Central memory CD8-positive, alpha-beta T cell (primary cell): ENCODE results near the gene RPL21.
A peak's percentile ranks its signal among the peaks of the same experiment; 100 is the strongest.

ENCODE experiments used
- ATAC-seq: fragments of 150-1000 bp; cut with Tn5 transposase; replicated peaks from 2 replicates; pipeline ENCODE4 v1.10.0; 2022; ENCODE audit warnings: mild to moderate bottlenecking, moderate FRiP score, moderate number of reproducible peaks; ENCODE audit not compliant: poor library complexity, severe bottlenecking; ENCODE audit errors: extremely low read depth
- DNase-seq, 2 donors: peaks; one replicate each; pipeline ENCODE4 v3.0.0; 2021; ENCODE audit warnings: low spot score in 2 of 2
- H3K27ac Mint-ChIP-seq: one replicate; pipeline ENCODE4 v1.8.0; 2022; ENCODE audit warnings: low read depth, mild to moderate bottlenecking, moderate library complexity, mixed read lengths
- H3K27me3 Mint-ChIP-seq: one replicate; pipeline ENCODE4 v1.8.0; 2022; ENCODE audit warnings: mixed read lengths
- H3K36me3 Mint-ChIP-seq: one replicate; pipeline ENCODE4 v1.8.0; 2022; ENCODE audit warnings: mild to moderate bottlenecking, moderate library complexity, mixed read lengths; ENCODE audit not compliant: insufficient read depth
- H3K4me1 Mint-ChIP-seq: one replicate; pipeline ENCODE4 v1.8.0; 2022; ENCODE audit warnings: mixed read lengths
- H3K4me3 Mint-ChIP-seq: one replicate; pipeline ENCODE4 v1.8.0; 2022; ENCODE audit warnings: mild to moderate bottlenecking, moderate library complexity, mixed read lengths
- H3K9me3 Mint-ChIP-seq: one replicate; pipeline ENCODE4 v1.8.0; 2022; ENCODE audit warnings: mixed read lengths

Gene RPL21

GRCh38 chr13:27228131-27228530 is 23.2 kb upstream of the RPL21 start:
- ATAC-seq: no peak
- Mint-ChIP-seq H3K4me3 (no peak overlapping the region), H3K9me3 (no peaks in the 10 kb centered on the region), H3K27me3 (peaks cover 47% of the 10 kb centered on the region), H3K36me3 (no peaks in the 10 kb centered on the region), H3K27ac (no peak overlapping the region), H3K4me1 (no peaks in the 10 kb centered on the region)
- no peak for DNase-seq

- Mint-ChIP-seq H3K4me3 (no peak overlapping the region), H3K36me3 (no peaks in the 10 kb centered on the region), H3K27ac (no peak overlapping the region), H3K27me3 (peaks cover 33% of the 10 kb centered on the region), H3K9me3 (no peaks in the 10 kb centered on the region), H3K4me1 (no peaks in the 10 kb centered on the region)
- no peak for DNase-seq
- ATAC-seq: no peak
Observed at GRCh38 chr13:27229642-27230041, 21.7 kb upstream of the RPL21 start.

GRCh38 chr13:27233964-27234363 is 17.4 kb upstream of the RPL21 start:
- Mint-ChIP-seq H3K9me3 (no peaks in the 10 kb centered on the region), H3K27me3 (no peaks in the 10 kb centered on the region), H3K4me3 (no peak overlapping the region), H3K4me1 (no peaks in the 10 kb centered on the region), H3K27ac (no peak overlapping the region), H3K36me3 (no peaks in the 10 kb centered on the region)
- ATAC-seq (no peak), DNase-seq (no peak)

GRCh38 chr13:27236478-27236877 is 14.9 kb upstream of the RPL21 start:
- Mint-ChIP-seq H3K27ac (no peak overlapping the region), H3K4me1 (no peaks in the 10 kb centered on the region), H3K4me3 (no peak overlapping the region), H3K9me3 (no peaks in the 10 kb centered on the region), H3K36me3 (no peaks in the 10 kb centered on the region), H3K27me3 (no peaks in the 10 kb centered on the region)
- ATAC-seq (no peak), DNase-seq (no peak)

- Mint-ChIP-seq H3K4me3 (no peak overlapping the region), H3K9me3 (no peaks in the 10 kb centered on the region), H3K36me3 (peaks cover 4% of the 10 kb centered on the region), H3K27ac (no peak overlapping the region), H3K27me3 (no peaks in the 10 kb centered on the region), H3K4me1 (no peaks in the 10 kb centered on the region)
- ATAC-seq (no peak), DNase-seq (no peak)
Observed at GRCh38 chr13:27242702-27243101, 8.7 kb upstream of the RPL21 start.

DNA sequence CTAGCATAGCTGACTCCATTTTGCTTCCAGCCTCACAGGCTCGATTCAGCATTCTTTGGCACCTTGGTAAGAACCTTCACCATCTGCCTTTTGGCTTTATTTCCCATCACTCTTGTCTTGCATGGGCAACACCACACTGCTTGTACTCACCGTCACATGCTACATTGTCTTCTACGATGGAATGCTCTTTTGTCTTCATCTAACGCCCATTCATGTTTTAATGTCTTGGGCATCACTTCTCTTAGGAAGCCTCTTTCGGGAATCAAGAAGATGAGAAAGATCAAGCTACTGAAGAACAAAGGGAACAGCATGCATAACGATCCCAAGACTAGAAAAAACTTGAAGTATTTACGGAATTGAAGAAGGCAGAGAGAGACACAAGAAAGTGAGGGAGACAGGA is 5.7 kb upstream of the RPL21 start:
- Mint-ChIP-seq H3K4me3 (no peak overlapping the region), H3K9me3 (no peaks in the 10 kb centered on the region), H3K4me1 (peaks cover 4% of the 10 kb centered on the region), H3K36me3 (peaks cover 6% of the 10 kb centered on the region), H3K27ac (no peak overlapping the region), H3K27me3 (no peaks in the 10 kb centered on the region)
- ATAC-seq: no peak
- DNase-seq: no peak

DNA sequence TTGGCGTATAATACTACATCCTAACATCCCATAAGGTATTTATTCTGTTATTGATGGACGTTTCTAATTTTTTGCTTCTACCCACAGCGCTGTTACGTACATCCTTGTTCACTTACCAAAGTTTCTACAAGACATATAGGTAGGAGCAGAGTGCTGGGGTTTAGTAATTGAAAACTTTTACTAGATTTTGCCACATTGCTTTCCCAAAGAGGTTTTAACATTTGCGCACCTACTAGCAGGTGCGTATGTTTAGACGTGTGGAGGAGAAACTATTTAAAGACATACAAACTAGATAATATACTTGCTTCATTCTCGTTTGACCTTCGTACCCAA is 559 bp upstream of the RPL21 start:
- Mint-ChIP-seq H3K27me3 (no peaks in the 10 kb centered on the region), H3K4me3 (peak overlapping the region; percentile 96), H3K27ac (peak overlapping the region; percentile 99), H3K36me3 (peaks cover 47% of the 10 kb centered on the region), H3K9me3 (no peaks in the 10 kb centered on the region), H3K4me1 (peaks cover 41% of the 10 kb centered on the region)
- ATAC-seq (peak; percentile 29), DNase-seq (no peak)

DNA sequence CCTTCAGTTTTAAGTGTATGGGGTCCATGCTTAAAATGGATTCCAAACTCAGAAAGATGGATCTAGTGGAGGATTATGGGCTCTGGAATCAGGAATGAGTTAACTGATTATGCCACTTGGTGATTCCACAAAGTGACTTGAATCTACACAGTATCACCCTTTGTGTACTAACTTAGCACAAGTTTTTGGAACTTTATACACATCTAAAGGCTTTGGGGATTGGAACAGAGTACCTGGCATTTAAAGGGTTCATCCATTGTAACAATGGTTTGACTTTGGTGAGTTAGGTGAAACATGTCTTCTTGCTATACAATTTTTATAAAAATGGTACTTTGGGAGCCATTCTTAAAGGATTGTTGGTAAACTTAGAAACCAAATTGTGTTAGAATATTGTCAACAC is 1.1 kb downstream of the RPL21 start:
- Mint-ChIP-seq H3K9me3 (no peaks in the 10 kb centered on the region), H3K27me3 (no peaks in the 10 kb centered on the region), H3K4me3 (peak overlapping the region; percentile 96), H3K27ac (peak overlapping the region; percentile 99), H3K4me1 (peaks cover 41% of the 10 kb centered on the region), H3K36me3 (peaks cover 64% of the 10 kb centered on the region)
- no peak for ATAC-seq
- no peak for DNase-seq

DNA sequence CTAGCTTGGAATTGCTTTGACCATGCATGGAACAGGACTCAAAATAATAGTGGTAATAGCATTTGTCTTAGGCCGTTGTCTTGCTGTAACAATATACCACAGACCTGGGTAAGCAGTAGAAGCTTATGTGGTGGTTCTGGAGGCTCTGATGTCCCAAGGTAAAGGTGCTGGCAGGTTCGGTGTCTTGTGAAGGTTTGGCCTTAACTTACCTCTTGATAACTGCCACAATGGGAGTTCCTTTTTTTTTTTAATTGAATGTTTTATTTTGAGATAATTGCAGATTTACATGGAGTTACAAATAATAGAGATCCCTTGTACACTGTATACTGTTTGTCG is 5.8 kb downstream of the RPL21 start:
- Mint-ChIP-seq H3K4me3 (no peak overlapping the region), H3K4me1 (peaks cover 64% of the 10 kb centered on the region), H3K27ac (no peak overlapping the region), H3K27me3 (no peaks in the 10 kb centered on the region), H3K9me3 (no peaks in the 10 kb centered on the region), H3K36me3 (peaks cover 67% of the 10 kb centered on the region)
- DNase-seq (no peak), ATAC-seq (no peak)

GRCh38 chr13:27257648-27258253 is 6.4 kb downstream of the RPL21 start:
- Mint-ChIP-seq H3K4me1 (peaks cover 62% of the 10 kb centered on the region), H3K9me3 (no peaks in the 10 kb centered on the region), H3K27ac (peak overlapping the region; percentile 29), H3K36me3 (peaks cover 63% of the 10 kb centered on the region), H3K27me3 (no peaks in the 10 kb centered on the region), H3K4me3 (no peak overlapping the region)
- ATAC-seq (no peak), DNase-seq (no peak)

GRCh38 chr13:27258637-27259386 is 7.5 kb downstream of the RPL21 start:
- no peaks in the 10 kb centered on the region for H3K27me3 Mint-ChIP-seq
- ATAC-seq: no peak
- H3K36me3 Mint-ChIP-seq: peaks cover 56% of the 10 kb centered on the region
- no peaks in the 10 kb centered on the region for H3K9me3 Mint-ChIP-seq
- peak overlapping the region; percentile 22 for H3K27ac Mint-ChIP-seq
- no peak for DNase-seq
- peaks cover 53% of the 10 kb centered on the region for H3K4me1 Mint-ChIP-seq
- H3K4me3 Mint-ChIP-seq: no peak overlapping the region

DNA sequence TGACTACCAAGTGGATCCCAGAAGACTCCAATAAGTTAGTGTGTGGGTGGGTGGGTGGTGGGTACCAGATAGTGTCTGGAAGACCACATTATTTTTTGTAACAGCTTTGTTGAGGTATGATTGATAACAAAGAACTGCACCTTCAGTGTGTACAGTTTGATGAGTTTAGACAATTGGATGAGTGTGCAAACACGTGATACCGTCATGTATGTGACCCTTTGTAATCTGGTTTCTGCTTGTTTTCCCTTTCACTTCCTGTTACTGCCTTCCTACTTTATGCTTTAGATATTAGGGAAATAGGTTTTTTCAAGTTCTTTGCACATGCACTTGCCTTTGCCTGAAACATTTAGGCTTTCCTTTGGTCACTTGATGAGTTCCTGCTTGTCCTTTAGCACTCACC is 8.5 kb downstream of the RPL21 start:
- H3K36me3 Mint-ChIP-seq: peaks cover 46% of the 10 kb centered on the region
- H3K4me1 Mint-ChIP-seq: peaks cover 43% of the 10 kb centered on the region
- no peak for DNase-seq

DNA sequence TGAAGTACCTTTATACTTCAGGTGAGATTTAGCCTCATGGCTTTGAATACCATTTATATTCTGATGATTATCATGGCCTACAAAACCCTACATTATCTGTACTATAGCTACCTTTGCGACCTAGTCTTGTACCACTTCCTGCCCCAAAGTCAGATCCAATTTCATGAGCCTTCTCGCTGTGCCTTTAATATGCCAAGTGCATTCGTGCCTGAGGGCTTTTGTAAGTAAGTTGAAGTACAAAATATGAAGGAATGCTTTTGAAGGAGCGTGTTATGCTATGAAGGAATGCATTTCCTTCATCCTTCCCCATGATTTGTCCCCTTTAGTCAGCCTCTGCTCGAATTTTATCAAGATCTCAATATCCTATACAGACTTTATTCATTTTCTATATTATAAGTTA is 10.0 kb downstream of the RPL21 start:
- ATAC-seq: no peak
- H3K27ac Mint-ChIP-seq: peak overlapping the region; percentile 51
- no peaks in the 10 kb centered on the region for H3K27me3 Mint-ChIP-seq

More for the DNA sequence above, 8.5 kb downstream of the RPL21 start:
- peak overlapping the region; percentile 22 for H3K27ac Mint-ChIP-seq
- H3K9me3 Mint-ChIP-seq: no peaks in the 10 kb centered on the region
- no peak overlapping the region for H3K4me3 Mint-ChIP-seq
- ATAC-seq: no peak
- H3K27me3 Mint-ChIP-seq: no peaks in the 10 kb centered on the region

More for the DNA sequence above, 10.0 kb downstream of the RPL21 start:
- Mint-ChIP-seq H3K9me3 (no peaks in the 10 kb centered on the region), H3K4me1 (peaks cover 41% of the 10 kb centered on the region), H3K4me3 (no peak overlapping the region), H3K36me3 (peaks cover 37% of the 10 kb centered on the region)
- DNase-seq: no peak
